ENCODE measurements around the gene SFSWAP.
A peak's percentile ranks its signal among the peaks of the same experiment; 100 is the strongest.
"Not testable (repeated sequence)": the region's sequence is repeated elsewhere in the genome, so short reads cannot be mapped to it uniquely, and the experiment has no call there.

The SFSWAP gene

GRCh38 chr12:131710464-131711457 lies at the start of gene SFSWAP:
Gene SFSWAP (plus strand): TSS chr12:131711090. CDS start chr12:131711230, 140 bp downstream.
- peak; percentile 57 to 66 for DNase-seq

- DNase-seq: not testable (repeated sequence)
Measured at GRCh38 chr12:131661170-131661985, 49.5 kb upstream of the SFSWAP start.

- not testable (repeated sequence) for DNase-seq
Measured at GRCh38 chr12:131661986-131662288, 49.0 kb upstream of the SFSWAP start.

- DNase-seq: not testable (repeated sequence)
Measured at GRCh38 chr12:131662346-131662745, 48.5 kb upstream of the SFSWAP start.

GRCh38 chr12:131665666-131666065 lies 45.2 kb upstream of the SFSWAP start:
- DNase-seq: not testable (repeated sequence)

GRCh38 chr12:131666486-131666885 lies 44.4 kb upstream of the SFSWAP start:
- DNase-seq: not testable (repeated sequence)

- not testable (repeated sequence) for DNase-seq
Measured at GRCh38 chr12:131666978-131667601, 43.8 kb upstream of the SFSWAP start.

- DNase-seq: no peak
Measured at GRCh38 chr12:131671276-131671675, 39.6 kb upstream of the SFSWAP start.

GRCh38 chr12:131671871-131672270 lies 39.0 kb upstream of the SFSWAP start:
- no peak for DNase-seq

GRCh38 chr12:131672311-131672940 lies 38.5 kb upstream of the SFSWAP start:
- no peak for DNase-seq

- no peak for DNase-seq
Measured at GRCh38 chr12:131672941-131673887, 37.7 kb upstream of the SFSWAP start.

GRCh38 chr12:131673888-131674257 lies 37.0 kb upstream of the SFSWAP start:
- no peak for DNase-seq

- DNase-seq: no peak
Measured at GRCh38 chr12:131674373-131674772, 36.5 kb upstream of the SFSWAP start.

GRCh38 chr12:131675126-131676080 lies 35.5 kb upstream of the SFSWAP start:
- DNase-seq: no peak

- no peak for DNase-seq
Measured at GRCh38 chr12:131676544-131676943, 34.3 kb upstream of the SFSWAP start.

- DNase-seq: not testable (repeated sequence)
Measured at GRCh38 chr12:131677067-131677466, 33.8 kb upstream of the SFSWAP start.

- DNase-seq: no peak
Measured at GRCh38 chr12:131677699-131678098, 33.2 kb upstream of the SFSWAP start.

GRCh38 chr12:131678389-131679181 lies 32.3 kb upstream of the SFSWAP start:
- DNase-seq: not testable (repeated sequence)

- not testable (repeated sequence) for DNase-seq
Measured at GRCh38 chr12:131679186-131679585, 31.7 kb upstream of the SFSWAP start.
